Endothelial cell (in vitro differentiated cells): ENCODE measurements around the gene RFTN2. TPM values are rescaled to one million over a fixed set of nuclear protein-coding genes. Genes with fewer than 3 reads are reported as not detected.

Source experiments
- DNase-seq: peaks from one replicate; pipeline ENCODE4 v3.0.0; 2021; ENCODE audit warnings: low spot score
- H3K27ac Mint-ChIP-seq: one replicate; pipeline ENCODE4 v1.8.0; 2021; ENCODE audit warnings: mixed read lengths, inconsistent platforms; ENCODE audit not compliant: unreplicated experiment
- H3K27me3 Mint-ChIP-seq: one replicate; pipeline ENCODE4 v1.8.0; 2021; ENCODE audit warnings: mild to moderate bottlenecking, moderate library complexity, mixed read lengths, inconsistent platforms; ENCODE audit not compliant: unreplicated experiment
- H3K36me3 Mint-ChIP-seq: one replicate; pipeline ENCODE4 v1.8.0; 2021; ENCODE audit warnings: mild to moderate bottlenecking, low read depth, mixed read lengths, inconsistent platforms; ENCODE audit not compliant: unreplicated experiment
- H3K4me1 Mint-ChIP-seq: one replicate; pipeline ENCODE4 v1.8.0; 2021; ENCODE audit warnings: mild to moderate bottlenecking, mixed read lengths, inconsistent platforms; ENCODE audit not compliant: unreplicated experiment
- H3K4me3 Mint-ChIP-seq: one replicate; pipeline ENCODE4 v1.8.0; 2021; ENCODE audit warnings: mild to moderate bottlenecking, mixed read lengths, inconsistent platforms; ENCODE audit not compliant: unreplicated experiment
- H3K9me3 Mint-ChIP-seq: one replicate; pipeline ENCODE4 v1.8.0; 2021; ENCODE audit warnings: mixed read lengths, inconsistent platforms; ENCODE audit not compliant: unreplicated experiment
- CTCF ChIP-seq: fragments of 200-600 bp; sonication (generic); IDR thresholded peaks from one replicate; pipeline ENCODE4 v1.5.0; 2021; ENCODE audit warnings: antibody characterized with exemption; ENCODE audit not compliant: unreplicated experiment
- total RNA-seq: library from RNA; stranded (reverse); fragmentation: NEBNext Ultra II Directional; extraction: Animal tissue kit (Norgen Biotek cat#: 25700); gene quantifications from one replicate; pipeline ENCODE4 v1.2.1, GENCODE V29; 2021; ENCODE audit not compliant: unreplicated experiment

The RFTN2 gene
- total RNA-seq, 1 donor from 2014 or later = 27.2 TPM

DNA sequence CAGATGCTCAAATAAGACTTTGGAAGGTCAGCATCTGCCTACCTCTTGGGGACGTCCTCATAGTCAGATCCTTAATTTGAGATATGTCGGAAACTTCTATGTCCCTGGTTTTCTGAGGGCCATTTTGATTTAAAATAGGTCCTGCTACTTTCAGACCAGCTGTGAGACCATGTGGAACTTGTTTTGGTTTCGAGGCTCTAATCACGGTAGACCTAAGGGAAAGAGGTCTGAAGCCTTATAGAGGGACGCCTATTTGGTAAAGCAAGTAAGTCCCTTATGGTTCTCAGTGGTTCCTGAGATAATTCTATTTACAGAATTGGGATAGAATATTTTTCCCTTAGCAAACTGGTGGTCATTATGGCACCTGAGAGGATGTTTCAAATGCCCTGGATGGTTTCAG lies 75.1 kb downstream of the RFTN2 start:
- no peaks in the 10 kb centered on the region for H3K9me3 Mint-ChIP-seq
- peaks cover 2% of the 10 kb centered on the region for H3K4me1 Mint-ChIP-seq
- H3K36me3 Mint-ChIP-seq = peaks cover 44% of the 10 kb centered on the region
- DNase-seq = no peak
- H3K4me3 Mint-ChIP-seq = no peak overlapping the region
- no peak for TF ChIP-seq CTCF
- no peaks in the 10 kb centered on the region for H3K27me3 Mint-ChIP-seq
- no peak overlapping the region for H3K27ac Mint-ChIP-seq

DNA sequence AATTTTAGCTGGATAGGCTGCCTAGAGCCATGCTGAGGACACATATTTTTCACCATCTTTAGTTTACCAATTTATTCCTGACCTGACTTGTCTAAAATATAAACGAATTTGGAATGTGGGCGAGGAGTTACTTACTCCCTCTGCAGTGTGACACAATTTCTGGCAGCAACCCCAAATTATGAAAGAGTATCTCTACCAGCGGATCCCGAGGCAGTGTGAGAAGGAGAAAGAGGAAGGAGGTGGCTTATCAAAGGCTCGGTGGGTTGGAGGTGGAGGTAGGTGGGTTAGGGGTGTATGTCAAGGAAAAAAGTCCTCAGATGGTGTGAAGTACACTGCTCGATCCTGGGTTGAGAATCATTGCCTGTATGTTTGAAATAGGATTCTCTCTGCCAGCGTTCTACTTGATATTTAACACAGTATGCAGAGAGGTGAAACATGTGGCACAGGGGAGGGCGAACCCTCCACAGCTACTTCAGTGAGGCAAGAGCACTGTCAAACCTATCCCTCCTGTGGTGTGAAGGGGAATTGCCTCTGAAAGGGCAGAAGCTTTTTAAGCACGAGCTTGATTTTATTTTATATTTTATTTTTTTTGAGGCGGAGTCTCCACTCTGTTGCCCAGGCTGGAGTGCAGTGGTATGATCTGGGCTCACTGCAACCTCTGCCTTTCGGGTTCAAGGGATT lies 76.0 kb downstream of the RFTN2 start:
- TF ChIP-seq CTCF = no peak
- Mint-ChIP-seq H3K27ac (no peak overlapping the region), H3K4me3 (no peak overlapping the region), H3K9me3 (no peaks in the 10 kb centered on the region), H3K36me3 (peaks cover 51% of the 10 kb centered on the region), H3K27me3 (no peaks in the 10 kb centered on the region), H3K4me1 (peaks cover 2% of the 10 kb centered on the region)
- peak; percentile 15 for DNase-seq

DNA sequence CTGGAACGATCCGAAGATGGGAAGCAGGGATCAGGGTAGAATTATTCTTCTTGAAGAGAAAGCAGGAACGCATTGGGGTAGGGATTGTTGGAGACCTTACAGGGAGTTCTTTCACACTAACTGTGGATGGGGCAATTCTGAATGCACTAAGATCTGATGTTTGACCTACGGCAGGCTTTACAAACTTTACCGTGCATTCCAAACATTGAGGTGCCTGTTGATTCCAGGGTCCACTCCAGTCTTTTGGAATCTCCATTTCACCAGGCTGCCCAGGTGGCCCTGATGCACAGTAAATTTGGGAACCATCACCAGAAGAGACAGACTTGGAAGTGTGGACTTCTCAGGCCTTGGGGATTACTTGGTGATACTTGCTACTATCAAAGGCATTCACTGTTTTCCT lies 76.9 kb downstream of the RFTN2 start:
- H3K27me3 Mint-ChIP-seq = no peaks in the 10 kb centered on the region
- H3K4me1 Mint-ChIP-seq = peaks cover 2% of the 10 kb centered on the region
- H3K4me3 Mint-ChIP-seq = no peak overlapping the region
- TF ChIP-seq CTCF = no peak
- no peaks in the 10 kb centered on the region for H3K9me3 Mint-ChIP-seq
- H3K36me3 Mint-ChIP-seq = peaks cover 49% of the 10 kb centered on the region
- no peak for DNase-seq
- H3K27ac Mint-ChIP-seq = no peak overlapping the region

GRCh38 chr2:197597166-197597565 lies 78.2 kb downstream of the RFTN2 start:
- H3K27ac Mint-ChIP-seq = no peak overlapping the region
- H3K4me1 Mint-ChIP-seq = peaks cover 2% of the 10 kb centered on the region
- DNase-seq = no peak
- TF ChIP-seq CTCF = no peak
- H3K36me3 Mint-ChIP-seq = peaks cover 48% of the 10 kb centered on the region
- no peak overlapping the region for H3K4me3 Mint-ChIP-seq
- H3K27me3 Mint-ChIP-seq = no peaks in the 10 kb centered on the region
- no peaks in the 10 kb centered on the region for H3K9me3 Mint-ChIP-seq

GRCh38 chr2:197596766-197597165 lies 78.6 kb downstream of the RFTN2 start:
- no peak for TF ChIP-seq CTCF
- Mint-ChIP-seq H3K27me3 (no peaks in the 10 kb centered on the region), H3K4me3 (no peak overlapping the region), H3K27ac (no peak overlapping the region), H3K9me3 (no peaks in the 10 kb centered on the region), H3K4me1 (peaks cover 2% of the 10 kb centered on the region), H3K36me3 (peaks cover 49% of the 10 kb centered on the region)
- DNase-seq = no peak
